AG09309 (cell line): ENCODE measurements around the gene TPSAB1.
"Not testable (repeated sequence)": the region's sequence is repeated elsewhere in the genome, so short reads cannot be mapped to it uniquely, and the experiment has no call there.

ENCODE experiments used
- DNase-seq: peaks from one replicate; pipeline ENCODE4 v3.0.0-alpha.2; 2010; ENCODE audit warnings: low read depth
- H3K4me3 ChIP-seq: 2 replicates; pipeline ENCODE4 v1.5.1; 2011; ENCODE audit warnings: mild to moderate bottlenecking, low read depth, low read length, moderate library complexity; ENCODE audit not compliant: control insufficient read depth
- CTCF ChIP-seq: IDR thresholded peaks from 2 replicates; pipeline ENCODE4 v1.5.1; 2011; ENCODE audit warnings: mild to moderate bottlenecking, low read depth, low read length, inconsistent platforms; ENCODE audit not compliant: insufficient read depth, control insufficient read depth; ENCODE audit errors: missing control alignments

The TPSAB1 gene

GRCh38 chr16:1196494-1196893, 44.0 kb upstream of the TPSAB1 start:
- H3K4me3 ChIP-seq: no peak overlapping the region
- DNase-seq: no peak

GRCh38 chr16:1197237-1197866, 43.2 kb upstream of the TPSAB1 start:
- no peak for DNase-seq
- TF ChIP-seq CTCF: no peak

More at GRCh38 chr16:1196494-1196893, 44.0 kb upstream of the TPSAB1 start:
- no peak for TF ChIP-seq CTCF

DNA sequence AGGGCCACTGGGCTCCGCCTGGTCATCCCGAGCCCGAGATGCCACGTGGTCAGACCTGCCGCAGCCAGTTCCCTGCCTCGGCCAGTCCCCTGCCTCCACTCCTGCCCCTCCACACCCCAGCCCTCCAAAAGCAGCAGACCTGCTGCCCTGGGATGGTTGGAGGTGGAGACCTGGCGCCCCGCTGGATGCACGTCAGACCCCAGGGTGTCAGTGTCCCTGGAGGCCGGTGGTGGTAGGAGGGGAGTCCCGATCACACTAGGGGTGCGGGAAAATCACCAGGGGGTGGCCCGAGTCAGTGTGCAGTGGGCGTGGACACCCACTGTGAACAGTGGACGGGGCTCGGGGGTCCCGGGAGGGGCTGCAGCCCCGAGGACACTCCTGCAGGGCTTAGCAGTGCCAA, 42.3 kb upstream of the TPSAB1 start:
- TF ChIP-seq CTCF: no peak
- H3K4me3 ChIP-seq: no peak overlapping the region
- DNase-seq: no peak

More at GRCh38 chr16:1197237-1197866, 43.2 kb upstream of the TPSAB1 start:
- no peak overlapping the region for H3K4me3 ChIP-seq

- not testable (repeated sequence) for H3K4me3 ChIP-seq, DNase-seq
Measured at GRCh38 chr16:1198671-1199346, 41.7 kb upstream of the TPSAB1 start.

- no peak overlapping the region for H3K4me3 ChIP-seq
- no peak for DNase-seq
- no peak for TF ChIP-seq CTCF
Measured at GRCh38 chr16:1199347-1200013, 41.0 kb upstream of the TPSAB1 start.

DNA sequence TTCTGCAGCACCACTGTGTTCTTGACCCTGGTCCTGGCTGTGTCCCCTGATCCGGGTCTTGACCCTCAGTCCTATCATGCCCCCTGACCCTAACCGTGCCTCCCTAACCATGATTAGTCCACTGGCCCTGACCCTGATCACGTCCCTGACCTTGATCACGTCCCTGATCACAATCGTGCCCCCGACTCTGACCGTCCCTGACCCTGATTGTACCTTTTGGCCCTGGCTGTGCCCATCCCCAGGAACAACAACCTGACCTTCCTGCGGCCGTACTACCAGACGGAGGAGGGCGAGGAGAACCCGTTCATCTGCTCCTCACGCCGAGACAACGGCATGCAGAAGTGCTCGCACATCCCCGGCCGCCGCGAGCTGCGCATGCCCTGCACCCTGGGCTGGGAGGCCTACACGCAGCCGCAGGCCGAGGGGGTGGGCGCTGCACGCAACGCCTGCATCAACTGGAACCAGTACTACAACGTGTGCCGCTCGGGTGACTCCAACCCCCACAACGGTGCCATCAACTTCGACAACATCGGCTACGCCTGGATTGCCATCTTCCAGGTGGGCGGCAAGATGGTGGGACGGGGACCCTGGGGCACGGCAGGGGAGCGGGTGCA, 40.4 kb upstream of the TPSAB1 start:
- DNase-seq: no peak
- H3K4me3 ChIP-seq: no peak overlapping the region
- no peak for TF ChIP-seq CTCF

DNA sequence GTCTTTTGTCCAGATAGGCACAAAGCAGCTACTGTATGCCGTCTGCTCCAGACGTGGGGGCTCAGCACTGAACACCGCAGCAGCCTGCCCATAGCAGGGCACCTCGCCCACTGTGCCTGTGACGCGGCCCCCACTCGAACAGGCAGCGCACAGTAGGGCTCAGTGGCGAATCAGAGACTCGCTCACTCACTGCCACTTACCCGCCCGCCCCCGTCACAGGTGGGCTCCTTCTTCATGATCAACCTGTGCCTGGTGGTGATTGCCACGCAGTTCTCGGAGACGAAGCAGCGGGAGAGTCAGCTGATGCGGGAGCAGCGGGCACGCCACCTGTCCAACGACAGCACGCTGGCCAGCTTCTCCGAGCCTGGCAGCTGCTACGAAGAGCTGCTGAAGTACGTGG, 39.1 kb upstream of the TPSAB1 start:
- H3K4me3 ChIP-seq: no peak overlapping the region
- DNase-seq: no peak
- TF ChIP-seq CTCF: no peak
